HepG2 (cell line): Measurements from ENCODE around the gene COQ8A. TPM values are rescaled to one million over a fixed set of nuclear protein-coding genes. Genes with fewer than 3 reads are reported as not detected.
A peak's percentile ranks its signal among the peaks of the same experiment; 100 is the strongest.

Experiments used
- CENPX ChIP-seq: sonication (generic); formaldehyde crosslinking; IDR thresholded peaks from 2 replicates; pipeline ENCODE4 v1.9.0; 2021; ENCODE audit warnings: mild to moderate bottlenecking, missing genetic modification reagents, moderate library complexity
- CREBL2 ChIP-seq: sonication (generic); formaldehyde crosslinking; IDR thresholded peaks from 2 replicates; pipeline ENCODE4 v1.8.1; 2023; ENCODE audit warnings: missing genetic modification reagents, mild to moderate bottlenecking, borderline replicate concordance
- DMTF1 ChIP-seq: sonication (generic); formaldehyde crosslinking; IDR thresholded peaks from 2 replicates; pipeline ENCODE4 v1.4.0; 2020; ENCODE audit warnings: mild to moderate bottlenecking, missing genetic modification reagents
- EP300 ChIP-seq, 3 experiments: sonication (generic) in 1 of 3; formaldehyde crosslinking in 1 of 3; IDR thresholded peaks; 2 replicates each; pipeline versions ENCODE4 v1.5.1 to v1.6.1; 2011 to 2020; ENCODE audit warnings: low read depth in 2 of 3, low read length in 2 of 3, borderline replicate concordance in 1 of 3, improper control_type of control experiment in 1 of 3, mild to moderate bottlenecking in 1 of 3, missing genetic modification reagents in 1 of 3, moderate library complexity in 1 of 3
- FOXA1 ChIP-seq, 2 experiments: fragments of 450-650 bp in 1 of 2; sonication (generic) in 1 of 2; formaldehyde crosslinking in 1 of 2; IDR thresholded peaks; 2 replicates each; pipeline versions ENCODE4 v1.4.0 to v1.6.1; 2016 to 2020; ENCODE audit warnings: missing genetic modification reagents in 1 of 2
- FOXK1 ChIP-seq: sonication (generic); formaldehyde crosslinking; IDR thresholded peaks from 2 replicates; pipeline ENCODE4 v1.4.0; 2020; ENCODE audit warnings: low read depth, missing genetic modification reagents, borderline replicate concordance
- GATAD1 ChIP-seq: IDR thresholded peaks from 2 replicates; pipeline ENCODE4 v1.6.1; 2016; ENCODE audit warnings: missing genetic modification reagents, missing compliant biosample characterization
- GATAD2A ChIP-seq: IDR thresholded peaks from 2 replicates; pipeline ENCODE4 v1.6.1; 2016
- KAT7 ChIP-seq: IDR thresholded peaks from 2 replicates; pipeline ENCODE4 v1.6.1; 2018; ENCODE audit warnings: borderline replicate concordance, missing compliant biosample characterization
- KDM5A ChIP-seq: fragments of 200-600 bp; sonication (generic); IDR thresholded peaks from 2 replicates; pipeline ENCODE4 v1.7.0; 2018; ENCODE audit warnings: antibody characterized with exemption, mild to moderate bottlenecking, low read length, borderline replicate concordance
- MIXL1 ChIP-seq: IDR thresholded peaks from 2 replicates; pipeline ENCODE4 v1.6.1; 2016
- SOX13 ChIP-seq, 3 experiments: fragments of 450-650 bp in 1 of 3; sonication (generic) in 1 of 3; formaldehyde crosslinking in 1 of 3; IDR thresholded peaks in 2 of 3; conservative IDR thresholded peaks in 1 of 3; 2 replicates each; pipeline versions ENCODE4 v1.5.0 to v1.6.1; 2016 to 2020; ENCODE audit warnings: antibody characterized with exemption in 1 of 3, mild to moderate bottlenecking in 1 of 3, missing compliant biosample characterization in 1 of 3, missing genetic modification reagents in 1 of 3, moderate library complexity in 1 of 3
- ZBTB2 ChIP-seq: sonication (generic); formaldehyde crosslinking; IDR thresholded peaks from 2 replicates; pipeline ENCODE4 v1.8.0; 2022; ENCODE audit warnings: low read depth, missing genetic modification reagents
- ZBTB37 ChIP-seq: sonication (generic); formaldehyde crosslinking; IDR thresholded peaks from 2 replicates; pipeline ENCODE4 v1.4.0; 2020; ENCODE audit warnings: mild to moderate bottlenecking, missing genetic modification reagents
- ZNF10 ChIP-seq: sonication (generic); formaldehyde crosslinking; IDR thresholded peaks from 2 replicates; pipeline ENCODE4 v1.4.0; 2020; ENCODE audit warnings: mild to moderate bottlenecking, low read depth, missing genetic modification reagents, borderline replicate concordance
- ZNF414 ChIP-seq: sonication (generic); formaldehyde crosslinking; IDR thresholded peaks from 2 replicates; pipeline ENCODE4 v1.5.0; 2020; ENCODE audit warnings: missing genetic modification reagents
- ZNF556 ChIP-seq: sonication (generic); formaldehyde crosslinking; IDR thresholded peaks from 2 replicates; pipeline ENCODE4 v1.4.0; 2020; ENCODE audit warnings: mild to moderate bottlenecking, missing genetic modification reagents, borderline replicate concordance
- ZNF557 ChIP-seq: sonication (generic); formaldehyde crosslinking; IDR thresholded peaks from 2 replicates; pipeline ENCODE4 v1.4.0; 2020; ENCODE audit warnings: missing genetic modification reagents
- ZNF703 ChIP-seq: sonication (generic); formaldehyde crosslinking; IDR thresholded peaks from 2 replicates; pipeline ENCODE4 v1.5.1; 2020; ENCODE audit warnings: missing genetic modification reagents, mild to moderate bottlenecking, moderate library complexity, borderline replicate concordance
- ZNF766 ChIP-seq: sonication (generic); formaldehyde crosslinking; IDR thresholded peaks from 2 replicates; pipeline ENCODE4 v1.5.0; 2020; ENCODE audit warnings: missing genetic modification reagents, borderline replicate concordance
- polyA plus RNA-seq, 8 experiments: library from polyadenylated mRNA; depleted of rRNA in 3 of 8; stranded (reverse) in 7 of 8; unstranded in 1 of 8; fragments of >200 nt; fragmentation: Illumina TruSeq in 4 of 8; extraction: Trizol in 4 of 8; gene quantifications; 2 replicates each; pipeline versions ENCODE4 v1.2.1 to v1.2.3, GENCODE V29; 2011 to 2016; ENCODE audit warnings: low read depth in 4 of 8, missing spikeins in 1 of 8, mixed read lengths in 1 of 8; ENCODE audit not compliant: insufficient read depth in 1 of 8
- total RNA-seq, 5 experiments: library from RNA; depleted of rRNA; stranded (reverse); fragments of >200 nt; fragmentation: Illumina TruSeq; extraction: Trizol; gene quantifications; 2 replicates each; pipeline ENCODE4 v1.2.3, GENCODE V29; 2016; ENCODE audit warnings: low read depth in 1 of 5

Gene COQ8A
- total and polyA plus RNA-seq, 2 of the 13 experiments (the other 11 are each of a cell fraction or from before 2014, with no cell fraction given): 60.4 to 88.7 TPM

- TF ChIP-seq ZNF556 (CRISPR knock-in tag): peak; percentile 68; the same call in 1 of the 2 replicates
- TF ChIP-seq ZNF766: peak; percentile 89; the same call in 1 of the 2 replicates
- no peak; the same call in 1 of the 2 replicates for TF ChIP-seq ZNF414 (CRISPR knock-in tag)
- no peak for TF ChIP-seq CENPX (CRISPR knock-in tag)
- 0 out of 2 replicates have a peak, but pooled peaks have one; percentile 26 for TF ChIP-seq FOXK1
- TF ChIP-seq SOX13 (IDR thresholded peaks at IDR 0.05): no peak
- TF ChIP-seq SOX13 (CRISPR knock-in tag; conservative IDR thresholded peaks at IDR 0.05 in 1 of 2, IDR thresholded peaks at IDR 0.05 in 1 of 2): peak in 1 of 2 experiments; percentile 80; a peak in 2 of 4 replicates
- no peak for TF ChIP-seq KDM5A
- no peak for TF ChIP-seq FOXA1 (IDR thresholded peaks at IDR 0.05)
- peak; percentile 8; the same call in 1 of the 2 replicates for TF ChIP-seq FOXA1 (CRISPR knock-in tag; IDR thresholded peaks at IDR 0.05)
- 0 out of 2 replicates have a peak, but pooled peaks have one; percentile 65 for TF ChIP-seq ZNF557 (CRISPR knock-in tag)
- TF ChIP-seq KAT7 (CRISPR knock-in tag): peak; percentile 54; the same call in 1 of the 2 replicates
- no peak for TF ChIP-seq ZBTB2 (CRISPR knock-in tag)
- no peak for TF ChIP-seq ZNF703 (CRISPR knock-in tag)
- TF ChIP-seq DMTF1 (CRISPR knock-in tag): no peak
- no peak for TF ChIP-seq ZNF10 (CRISPR knock-in tag)
- TF ChIP-seq ZBTB37 (CRISPR knock-in tag): no peak
- peak; percentile 81 for TF ChIP-seq MIXL1 (CRISPR knock-in tag)
- peak; percentile 27; the same call in 1 of the 2 replicates for TF ChIP-seq GATAD1 (CRISPR knock-in tag)
- peak; percentile 92 for TF ChIP-seq GATAD2A
- TF ChIP-seq CREBL2 (CRISPR knock-in tag): no peak
- TF ChIP-seq EP300 (IDR thresholded peaks at IDR 0.05; ENCODE audit: low read depth in 2 of 2, low read length in 2 of 2): peak in 1 of 2 experiments; percentile 77; a peak in 1 of 4 replicates
- no peak; the same call in 1 of the 2 replicates for TF ChIP-seq EP300 (CRISPR knock-in tag; IDR thresholded peaks at IDR 0.05; ENCODE audit: borderline replicate concordance)
Observed at GRCh38 chr1:226920446-226920894, 19.6 kb upstream of the COQ8A start (continued).
